GM12872 (cell line): ENCODE data around the gene CHPT1.

Source experiments
- CTCF ChIP-seq: IDR thresholded peaks from 3 replicates; pipeline ENCODE4 v1.5.1; 2011; ENCODE audit warnings: low read depth, mild to moderate bottlenecking, low read length, moderate library complexity; ENCODE audit not compliant: insufficient read depth

CHPT1 gene

GRCh38 chr12:101733166-101733565, 35.7 kb downstream of the CHPT1 start:
- no peak for TF ChIP-seq CTCF

- TF ChIP-seq CTCF: no peak
These were observed 40.0 kb downstream of the CHPT1 start for GRCh38 chr12:101737476-101737875.

- no peak for TF ChIP-seq CTCF
These were observed 41.7 kb downstream of the CHPT1 start, which contains the start of gene SYCP3 for GRCh38 chr12:101738920-101739665. Gene SYCP3 (minus strand): TSS chr12:101739462. CDS start chr12:101737935, 1,527 bp downstream.

- TF ChIP-seq CTCF: no peak
These were observed 43.1 kb downstream of the CHPT1 start for GRCh38 chr12:101740566-101740965.

GRCh38 chr12:101740980-101741379, 43.5 kb downstream of the CHPT1 start:
- no peak for TF ChIP-seq CTCF

- no peak for TF ChIP-seq CTCF
These were observed 45.8 kb downstream of the CHPT1 start for GRCh38 chr12:101743242-101743641.

- peak; percentile 21; the same call in 1 of the 3 replicates for TF ChIP-seq CTCF
These were observed 46.5 kb downstream of the CHPT1 start for GRCh38 chr12:101743724-101744472.
